ENCODE results near the gene JARID2. TPM values are rescaled to one million over a fixed set of nuclear protein-coding genes. Genes with fewer than 3 reads are reported as not detected.

JARID2 gene
- total RNA-seq, 1 donor from 2014 or later, result 65.6 TPM

GRCh38 chr6:15299430-15300131, 53.7 kb downstream of the JARID2 start:
- Mint-ChIP-seq H3K27ac (no peak overlapping the region), H3K4me1 (ENCODE audit: low read depth) (peaks cover 51% of the 10 kb centered on the region), H3K27me3 (no peaks in the 10 kb centered on the region), H3K9me3 (ENCODE audit: low read depth) (no peaks in the 10 kb centered on the region), H3K4me3 (ENCODE audit: low read depth) (no peak overlapping the region), H3K36me3 (ENCODE audit: insufficient read depth) (no peaks in the 10 kb centered on the region)
- no peak for TF ChIP-seq CTCF (IDR thresholded peaks at IDR 0.05; ENCODE audit: unreplicated experiment)
- no peak for DNase-seq (ENCODE audit: low spot score, unreplicated experiment)

GRCh38 chr6:15301179-15302006, 55.5 kb downstream of the JARID2 start:
- Mint-ChIP-seq H3K27me3 (no peaks in the 10 kb centered on the region), H3K36me3 (ENCODE audit: insufficient read depth) (no peaks in the 10 kb centered on the region), H3K9me3 (ENCODE audit: low read depth) (no peaks in the 10 kb centered on the region), H3K27ac (no peak overlapping the region), H3K4me1 (ENCODE audit: low read depth) (peaks cover 65% of the 10 kb centered on the region), H3K4me3 (ENCODE audit: low read depth) (no peak overlapping the region)
- DNase-seq (ENCODE audit: low spot score, unreplicated experiment), result no peak
- TF ChIP-seq CTCF (IDR thresholded peaks at IDR 0.05; ENCODE audit: unreplicated experiment), result no peak

- Mint-ChIP-seq H3K36me3 (ENCODE audit: insufficient read depth) (no peaks in the 10 kb centered on the region), H3K9me3 (ENCODE audit: low read depth) (no peaks in the 10 kb centered on the region), H3K4me3 (ENCODE audit: low read depth) (no peak overlapping the region), H3K27ac (peak overlapping the region; percentile 77), H3K27me3 (no peaks in the 10 kb centered on the region), H3K4me1 (ENCODE audit: low read depth) (peaks cover 73% of the 10 kb centered on the region)
- no peak for TF ChIP-seq CTCF (IDR thresholded peaks at IDR 0.05; ENCODE audit: unreplicated experiment)
- no peak for DNase-seq (ENCODE audit: low spot score, unreplicated experiment)
Measured at GRCh38 chr6:15303162-15303919, 57.5 kb downstream of the JARID2 start.

GRCh38 chr6:15303920-15304291, 58.0 kb downstream of the JARID2 start:
- Mint-ChIP-seq H3K27me3 (no peaks in the 10 kb centered on the region), H3K27ac (no peak overlapping the region), H3K9me3 (ENCODE audit: low read depth) (no peaks in the 10 kb centered on the region), H3K36me3 (ENCODE audit: insufficient read depth) (no peaks in the 10 kb centered on the region), H3K4me1 (ENCODE audit: low read depth) (peaks cover 77% of the 10 kb centered on the region), H3K4me3 (ENCODE audit: low read depth) (no peak overlapping the region)
- no peak for DNase-seq (ENCODE audit: low spot score, unreplicated experiment)
- no peak for TF ChIP-seq CTCF (IDR thresholded peaks at IDR 0.05; ENCODE audit: unreplicated experiment)

All from progenitor cell of endocrine pancreas (in vitro differentiated cells).